Caco-2 (cell line): ENCODE measurements around the gene MTHFD1L. TPM values are rescaled to one million over a fixed set of nuclear protein-coding genes. Genes with fewer than 3 reads are reported as not detected.

ENCODE experiments used
- BruUV-seq: library from RNA; stranded (reverse); fragments of 400-500 nt; replicated peaks from 2 replicates; lab custom pipeline; 2021; lab: Mats Ljungman, UMichigan
- CTCF ChIA-PET: fragments of 300-600 bp; sonication (Branson Sonifier 250); formaldehyde crosslinking; loops from one replicate; lab custom pipeline; 2022; ENCODE audit warnings: antibody characterized with exemption; lab: Charles Lee
- POLR2A ChIA-PET: fragments of 300-600 bp; sonication (Branson Sonifier 250); formaldehyde crosslinking; loops from one replicate; lab custom pipeline; 2022; ENCODE audit warnings: antibody characterized with exemption; lab: Charles Lee
- DNase-seq, 2 experiments: peaks; one replicate each; pipeline versions ENCODE4 v3.0.0 to v3.0.0-alpha.2; 2020 to 2022
- H3K27me3 ChIP-seq: replicated peaks from 2 replicates; pipeline ENCODE4 v1.6.0; 2011; ENCODE audit warnings: low read length; ENCODE audit not compliant: control insufficient read depth, insufficient read depth
- H3K36me3 ChIP-seq: 2 replicates; pipeline ENCODE4 v1.5.1; 2011; ENCODE audit warnings: low read length; ENCODE audit not compliant: control insufficient read depth, insufficient read depth
- H3K4me1 ChIP-seq: fragments of 250-450 bp; sonication (Bioruptor Pico); 2 replicates; pipeline ENCODE4 v1.5.1; 2020; ENCODE audit warnings: mild to moderate bottlenecking
- H3K4me3 ChIP-seq: 2 replicates; pipeline ENCODE4 v1.5.1; 2011; ENCODE audit warnings: low read depth, mild to moderate bottlenecking, control low read depth, low read length
- H3K9me3 ChIP-seq: fragments of 250-450 bp; sonication (Bioruptor Pico); 2 replicates; pipeline ENCODE4 v1.5.1; 2020; ENCODE audit warnings: mild to moderate bottlenecking, moderate library complexity
- H3K27ac Mint-ChIP-seq: one replicate; pipeline ENCODE4 v1.8.0; 2022; ENCODE audit warnings: mixed read lengths; ENCODE audit not compliant: unreplicated experiment
- H3K27me3 Mint-ChIP-seq: one replicate; pipeline ENCODE4 v1.8.0; 2022; ENCODE audit warnings: mixed read lengths; ENCODE audit not compliant: insufficient read depth, unreplicated experiment
- H3K36me3 Mint-ChIP-seq: one replicate; pipeline ENCODE4 v1.8.0; 2022; ENCODE audit warnings: mild to moderate bottlenecking, mixed read lengths; ENCODE audit not compliant: insufficient read depth, unreplicated experiment
- H3K4me1 Mint-ChIP-seq: one replicate; pipeline ENCODE4 v1.8.0; 2022; ENCODE audit warnings: low read depth, mixed read lengths; ENCODE audit not compliant: unreplicated experiment
- H3K4me3 Mint-ChIP-seq: one replicate; pipeline ENCODE4 v1.8.0; 2022; ENCODE audit warnings: mild to moderate bottlenecking, moderate library complexity, mixed read lengths; ENCODE audit not compliant: unreplicated experiment
- H3K9me3 Mint-ChIP-seq: one replicate; pipeline ENCODE4 v1.8.0; 2022; ENCODE audit warnings: mixed read lengths; ENCODE audit not compliant: unreplicated experiment
- intact Hi-C: fragments of 100-400 bp; cut with micrococcal nuclease; formaldehyde crosslinking; loops from one replicate; pipeline ENCODE4 v1.10.0; 2022; ENCODE audit not compliant: unreplicated experiment
- total RNA-seq: library from RNA; stranded (reverse); gene quantifications from 2 replicates; pipeline ENCODE4 v1.2.3, GENCODE V29; 2022
- TF ChIP-seq, protein P1 (sequence below), 2 experiments: fragments of 200-600 bp in 1 of 2; IDR thresholded peaks; 1 replicate in 1 of 2; 2 replicates in 1 of 2; pipeline versions ENCODE4 v1.5.1 to v1.8.0; 2011 to 2022; ENCODE audit warnings: antibody characterized with exemption in 1 of 2, control low read depth in 1 of 2, inconsistent platforms in 1 of 2, low read depth in 1 of 2, low read length in 1 of 2, mild to moderate bottlenecking in 1 of 2, moderate library complexity in 1 of 2; ENCODE audit not compliant: insufficient read depth in 1 of 2, severe bottlenecking in 1 of 2, unreplicated experiment in 1 of 2

The MTHFD1L gene
- total RNA-seq, 1 experiment from 2014 or later: 102 TPM

DNA sequence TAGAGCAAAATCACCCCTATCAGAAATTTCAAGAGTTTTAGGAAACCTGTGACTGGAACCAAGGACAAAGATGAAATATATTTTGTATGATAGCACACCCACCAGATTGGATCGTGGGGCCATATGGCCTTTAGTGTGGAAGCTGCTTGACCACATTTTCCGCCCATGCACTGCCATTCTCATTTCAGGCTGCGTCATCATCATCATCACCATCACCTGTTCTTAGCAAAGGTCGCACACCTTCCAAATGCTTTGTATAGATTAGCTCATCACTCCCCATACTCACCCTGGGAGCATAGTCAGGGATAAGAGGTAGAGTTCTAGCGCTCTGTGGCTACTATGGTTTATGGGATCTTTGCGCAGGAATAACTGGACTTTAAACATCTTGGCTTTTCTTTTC lies 185.7 kb downstream of the MTHFD1L start:
- no peak overlapping the region for H3K27ac Mint-ChIP-seq
- Histone ChIP-seq H3K9me3 (no peaks in the 10 kb centered on the region), H3K4me3 (no peak overlapping the region), H3K4me1 (no peaks in the 10 kb centered on the region), H3K36me3 (no peaks in the 10 kb centered on the region), H3K27me3 (no peaks in the 10 kb centered on the region)
- no peaks in the 10 kb centered on the region for H3K9me3 Mint-ChIP-seq
- intact Hi-C loops: no loop called here
- no TSS peak for BruUV-seq
- no peak for DNase-seq
- no peak overlapping the region for H3K4me3 Mint-ChIP-seq
- H3K27me3 Mint-ChIP-seq: no peaks in the 10 kb centered on the region
- H3K4me1 Mint-ChIP-seq: no peaks in the 10 kb centered on the region
- CTCF ChIA-PET: no interaction called here
- POLR2A ChIA-PET: no interaction called here
- peaks cover 44% of the 10 kb centered on the region for H3K36me3 Mint-ChIP-seq
- TF ChIP-seq, protein P1, sequence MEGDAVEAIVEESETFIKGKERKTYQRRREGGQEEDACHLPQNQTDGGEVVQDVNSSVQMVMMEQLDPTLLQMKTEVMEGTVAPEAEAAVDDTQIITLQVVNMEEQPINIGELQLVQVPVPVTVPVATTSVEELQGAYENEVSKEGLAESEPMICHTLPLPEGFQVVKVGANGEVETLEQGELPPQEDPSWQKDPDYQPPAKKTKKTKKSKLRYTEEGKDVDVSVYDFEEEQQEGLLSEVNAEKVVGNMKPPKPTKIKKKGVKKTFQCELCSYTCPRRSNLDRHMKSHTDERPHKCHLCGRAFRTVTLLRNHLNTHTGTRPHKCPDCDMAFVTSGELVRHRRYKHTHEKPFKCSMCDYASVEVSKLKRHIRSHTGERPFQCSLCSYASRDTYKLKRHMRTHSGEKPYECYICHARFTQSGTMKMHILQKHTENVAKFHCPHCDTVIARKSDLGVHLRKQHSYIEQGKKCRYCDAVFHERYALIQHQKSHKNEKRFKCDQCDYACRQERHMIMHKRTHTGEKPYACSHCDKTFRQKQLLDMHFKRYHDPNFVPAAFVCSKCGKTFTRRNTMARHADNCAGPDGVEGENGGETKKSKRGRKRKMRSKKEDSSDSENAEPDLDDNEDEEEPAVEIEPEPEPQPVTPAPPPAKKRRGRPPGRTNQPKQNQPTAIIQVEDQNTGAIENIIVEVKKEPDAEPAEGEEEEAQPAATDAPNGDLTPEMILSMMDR (IDR thresholded peaks at IDR 0.05; ENCODE audit: insufficient read depth in 1 of 2, low read depth in 1 of 2, low read length in 1 of 2, severe bottlenecking in 1 of 2, unreplicated experiment in 1 of 2): no peak

GRCh38 chr6:151052021-151052646 lies 186.6 kb downstream of the MTHFD1L start:
- TF ChIP-seq, protein P1 (IDR thresholded peaks at IDR 0.05; ENCODE audit: insufficient read depth in 1 of 2, low read depth in 1 of 2, low read length in 1 of 2, severe bottlenecking in 1 of 2, unreplicated experiment in 1 of 2): no peak
- Histone ChIP-seq H3K36me3 (no peaks in the 10 kb centered on the region), H3K27me3 (no peaks in the 10 kb centered on the region), H3K4me3 (no peak overlapping the region), H3K4me1 (no peaks in the 10 kb centered on the region), H3K9me3 (no peaks in the 10 kb centered on the region)
- Mint-ChIP-seq H3K27me3 (no peaks in the 10 kb centered on the region), H3K4me1 (no peaks in the 10 kb centered on the region), H3K27ac (no peak overlapping the region), H3K36me3 (peaks cover 45% of the 10 kb centered on the region), H3K4me3 (no peak overlapping the region), H3K9me3 (no peaks in the 10 kb centered on the region)
- no peak for DNase-seq
- no TSS peak for BruUV-seq
- ChIA-PET CTCF (no interaction called here), POLR2A (no interaction called here)
- intact Hi-C loops: no loop called here

DNA sequence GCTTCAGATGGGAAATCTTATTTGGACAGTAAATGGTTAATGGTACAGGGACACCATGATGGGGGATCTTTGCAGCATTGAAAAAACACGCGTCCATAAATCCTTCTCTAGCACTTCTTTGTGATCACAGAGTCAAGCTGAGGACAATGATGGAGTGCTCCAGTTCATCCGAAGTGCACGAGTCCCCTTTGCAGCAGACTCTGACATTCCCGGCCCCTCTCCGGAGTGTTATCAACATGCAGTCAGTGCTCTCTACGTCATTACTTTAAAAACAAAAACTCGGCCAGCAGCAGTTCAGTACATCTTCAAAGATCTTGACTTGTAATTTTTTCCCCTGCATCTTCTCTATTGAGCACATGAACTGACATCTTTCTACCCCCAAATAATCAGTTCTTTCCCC lies 188.8 kb downstream of the MTHFD1L start:
- CTCF ChIA-PET: no interaction called here
- H3K36me3 ChIP-seq: no peaks in the 10 kb centered on the region
- H3K27me3 Mint-ChIP-seq: no peaks in the 10 kb centered on the region
- H3K4me3 ChIP-seq: no peak overlapping the region
- H3K4me1 Mint-ChIP-seq: no peaks in the 10 kb centered on the region
- H3K27ac Mint-ChIP-seq: no peak overlapping the region
- no peak overlapping the region for H3K4me3 Mint-ChIP-seq
- no peaks in the 10 kb centered on the region for H3K9me3 Mint-ChIP-seq
- H3K27me3 ChIP-seq: no peaks in the 10 kb centered on the region
- no TSS peak for BruUV-seq
- peaks cover 47% of the 10 kb centered on the region for H3K36me3 Mint-ChIP-seq
- no peaks in the 10 kb centered on the region for H3K9me3 ChIP-seq
- intact Hi-C loops: no loop called here
- DNase-seq: no peak
- TF ChIP-seq, protein P1 (IDR thresholded peaks at IDR 0.05; ENCODE audit: insufficient read depth in 1 of 2, low read depth in 1 of 2, low read length in 1 of 2, severe bottlenecking in 1 of 2, unreplicated experiment in 1 of 2): no peak
- POLR2A ChIA-PET: no interaction called here
- H3K4me1 ChIP-seq: no peaks in the 10 kb centered on the region
